Upper lobe of left lung (tissue), 4 donors: Measurements from ENCODE around the gene TUBGCP2.

Experiments
- CTCF ChIP-seq, 6 experiments: fragments of 450-650 bp in 4 of 6; fragments of 200-600 bp in 2 of 6; sonication (generic) in 2 of 6; IDR thresholded peaks; one replicate each; pipeline ENCODE4 v1.5.1; 2016 to 2019; ENCODE audit warnings: antibody characterized with exemption in 6 of 6
- POLR2A ChIP-seq, 4 donors: fragments of 450-650 bp; IDR thresholded peaks; one replicate each; pipeline ENCODE4 v1.5.1; 2016 to 2017; ENCODE audit warnings: antibody characterized with exemption in 4 of 4, mild to moderate bottlenecking in 2 of 4
- POLR2AphosphoS5 ChIP-seq, 2 donors: sonication (generic); formaldehyde crosslinking; IDR thresholded peaks; one replicate each; pipeline ENCODE4 v1.5.1; 2017; ENCODE audit warnings: antibody characterized with exemption in 2 of 2

- TF ChIP-seq POLR2A (IDR thresholded peaks at IDR 0.05) (no peak), POLR2AphosphoS5 (IDR thresholded peaks at IDR 0.05) (no peak), CTCF (IDR thresholded peaks at IDR 0.05) (no peak)
Measured at GRCh38 chr10:133326223-133326551, 17.5 kb upstream of the TUBGCP2 start.
